B cell (primary cell): ENCODE results near the gene ACER2.

Source experiments
- CTCF ChIP-seq: fragments of 200-600 bp; IDR thresholded peaks from one replicate; pipeline ENCODE4 v1.8.0; 2022; ENCODE audit warnings: antibody characterized with exemption, mild to moderate bottlenecking
- EZH2 ChIP-seq: IDR thresholded peaks from 2 replicates; pipeline ENCODE4 v1.6.1; 2012; ENCODE audit warnings: borderline replicate concordance, low read depth, mild to moderate bottlenecking, moderate library complexity, low read length; ENCODE audit not compliant: insufficient read depth, poor library complexity, severe bottlenecking

DNA sequence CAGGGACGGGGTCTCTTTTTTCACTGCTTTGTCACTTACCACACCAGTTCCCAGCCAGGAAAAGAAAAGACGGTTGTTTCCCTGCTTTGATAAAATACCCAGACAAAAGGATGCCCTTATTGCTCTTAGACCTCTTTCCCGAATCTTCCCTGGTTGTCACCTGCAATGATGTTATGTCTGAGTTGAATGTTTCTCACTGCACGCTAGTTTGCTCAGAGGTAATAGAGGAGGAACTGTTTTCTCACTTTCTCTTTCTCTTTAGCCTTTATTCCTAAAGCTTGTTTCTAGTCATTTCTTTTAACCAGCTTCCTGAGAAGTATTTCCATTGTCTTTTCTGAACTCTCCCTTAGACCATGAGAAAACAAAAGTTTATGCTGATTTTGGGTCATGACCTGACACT, 32.9 kb downstream of the ACER2 start:
- TF ChIP-seq CTCF (no peak), EZH2 (no peak)
